HUES6 (cell line): Measurements from ENCODE around the gene PELI3.
"Not testable (repeated sequence)": the region's sequence is repeated elsewhere in the genome, so short reads cannot be mapped to it uniquely, and the experiment has no call there.

ENCODE experiments used
- H3K27ac ChIP-seq: 2 replicates; pipeline ENCODE4 v1.7.0; 2013; ENCODE audit warnings: low read depth, mild to moderate bottlenecking, low read length, inconsistent platforms
- H3K27me3 ChIP-seq: 2 replicates; pipeline ENCODE4 v1.6.1; 2013; ENCODE audit warnings: low read length; ENCODE audit not compliant: control insufficient read depth, insufficient read depth
- H3K36me3 ChIP-seq: 2 replicates; pipeline ENCODE4 v1.6.1; 2013; ENCODE audit warnings: low read length; ENCODE audit not compliant: control insufficient read depth, insufficient read depth
- H3K4me1 ChIP-seq: 2 replicates; pipeline ENCODE4 v1.6.1; 2013; ENCODE audit warnings: low read length; ENCODE audit not compliant: control insufficient read depth, insufficient read depth
- H3K4me3 ChIP-seq: 2 replicates; pipeline ENCODE4 v1.5.1; 2013; ENCODE audit warnings: low read depth, low read length
- H3K9ac ChIP-seq: one replicate; pipeline ENCODE4 v1.6.1; 2013; ENCODE audit warnings: mild to moderate bottlenecking, low read length
- H3K9me3 ChIP-seq: 2 replicates; pipeline ENCODE4 v1.6.1; 2013; ENCODE audit warnings: low read depth, low read length; ENCODE audit not compliant: control insufficient read depth, insufficient read depth

Gene PELI3

GRCh38 chr11:66448523-66448922 lies 18.2 kb upstream of the PELI3 start:
- Histone ChIP-seq H3K9ac (no peak overlapping the region), H3K4me1 (no peaks in the 10 kb centered on the region; the same call in 1 of the 2 replicates), H3K36me3 (no peaks in the 10 kb centered on the region), H3K9me3 (peaks cover 10% of the 10 kb centered on the region; the same call in 1 of the 2 replicates), H3K27me3 (peaks cover 3% of the 10 kb centered on the region; the same call in 1 of the 2 replicates), H3K4me3 (no peak overlapping the region), H3K27ac (no peak overlapping the region)

DNA sequence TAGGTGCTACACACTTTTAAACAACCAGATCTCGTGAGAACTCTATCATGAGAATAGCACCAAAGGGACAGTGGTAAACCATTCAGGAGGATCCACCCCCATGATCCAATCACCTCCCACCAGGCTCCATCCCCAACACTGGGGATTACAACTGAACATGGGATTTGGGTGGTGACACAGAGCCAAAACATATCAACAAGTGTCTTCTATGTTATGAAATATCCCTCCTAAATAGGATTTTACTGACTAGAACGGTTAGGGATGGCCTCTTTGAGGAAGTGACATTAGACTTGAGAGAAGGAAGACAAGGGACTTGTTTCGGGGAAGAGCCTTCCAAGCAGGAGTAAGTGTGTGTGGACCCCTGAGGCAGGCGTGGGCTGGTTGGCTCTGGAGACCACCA lies 16.1 kb upstream of the PELI3 start:
- H3K4me3 ChIP-seq: no peak overlapping the region
- H3K9ac ChIP-seq: no peak overlapping the region
- no peaks in the 10 kb centered on the region; the same call in 1 of the 2 replicates for H3K4me1 ChIP-seq
- H3K27ac ChIP-seq: no peak overlapping the region
- H3K9me3 ChIP-seq: peaks cover 6% of the 10 kb centered on the region; the same call in 1 of the 2 replicates
- H3K36me3 ChIP-seq: no peaks in the 10 kb centered on the region
- H3K27me3 ChIP-seq: peaks cover 3% of the 10 kb centered on the region; the same call in 1 of the 2 replicates

- Histone ChIP-seq H3K4me3 (no peak overlapping the region), H3K27me3 (peaks cover 3% of the 10 kb centered on the region; the same call in 1 of the 2 replicates), H3K27ac (no peak overlapping the region), H3K4me1 (no peaks in the 10 kb centered on the region), H3K36me3 (no peaks in the 10 kb centered on the region), H3K9me3 (peaks cover 6% of the 10 kb centered on the region; the same call in 1 of the 2 replicates), H3K9ac (no peak overlapping the region)
Observed at GRCh38 chr11:66451663-66452062, 15.0 kb upstream of the PELI3 start.

GRCh38 chr11:66454247-66454646 lies 12.5 kb upstream of the PELI3 start:
- H3K9me3 ChIP-seq: peaks cover 6% of the 10 kb centered on the region; the same call in 1 of the 2 replicates
- H3K4me1 ChIP-seq: no peaks in the 10 kb centered on the region
- H3K27me3 ChIP-seq: peaks cover 3% of the 10 kb centered on the region; the same call in 1 of the 2 replicates
- H3K27ac ChIP-seq: no peak overlapping the region
- no peak overlapping the region for H3K4me3 ChIP-seq
- no peaks in the 10 kb centered on the region for H3K36me3 ChIP-seq
- H3K9ac ChIP-seq: no peak overlapping the region

- H3K4me1 ChIP-seq: no peaks in the 10 kb centered on the region
- H3K36me3 ChIP-seq: no peaks in the 10 kb centered on the region
- H3K27me3 ChIP-seq: peaks cover 3% of the 10 kb centered on the region; the same call in 1 of the 2 replicates
- no peak overlapping the region for H3K4me3 ChIP-seq
- no peak overlapping the region for H3K9ac ChIP-seq
- H3K27ac ChIP-seq: no peak overlapping the region
- H3K9me3 ChIP-seq: peaks cover 6% of the 10 kb centered on the region; the same call in 1 of the 2 replicates
Observed at GRCh38 chr11:66454828-66455227, 11.9 kb upstream of the PELI3 start.

- H3K27me3 ChIP-seq: no peaks in the 10 kb centered on the region; the same call in 1 of the 2 replicates
- no peaks in the 10 kb centered on the region for H3K4me1 ChIP-seq
- no peak overlapping the region for H3K9ac ChIP-seq
- H3K27ac ChIP-seq: no peak overlapping the region
- no peak overlapping the region for H3K4me3 ChIP-seq
- H3K36me3 ChIP-seq: no peaks in the 10 kb centered on the region
- H3K9me3 ChIP-seq: peaks cover 13% of the 10 kb centered on the region
Observed at GRCh38 chr11:66457826-66458225, 8.9 kb upstream of the PELI3 start.

DNA sequence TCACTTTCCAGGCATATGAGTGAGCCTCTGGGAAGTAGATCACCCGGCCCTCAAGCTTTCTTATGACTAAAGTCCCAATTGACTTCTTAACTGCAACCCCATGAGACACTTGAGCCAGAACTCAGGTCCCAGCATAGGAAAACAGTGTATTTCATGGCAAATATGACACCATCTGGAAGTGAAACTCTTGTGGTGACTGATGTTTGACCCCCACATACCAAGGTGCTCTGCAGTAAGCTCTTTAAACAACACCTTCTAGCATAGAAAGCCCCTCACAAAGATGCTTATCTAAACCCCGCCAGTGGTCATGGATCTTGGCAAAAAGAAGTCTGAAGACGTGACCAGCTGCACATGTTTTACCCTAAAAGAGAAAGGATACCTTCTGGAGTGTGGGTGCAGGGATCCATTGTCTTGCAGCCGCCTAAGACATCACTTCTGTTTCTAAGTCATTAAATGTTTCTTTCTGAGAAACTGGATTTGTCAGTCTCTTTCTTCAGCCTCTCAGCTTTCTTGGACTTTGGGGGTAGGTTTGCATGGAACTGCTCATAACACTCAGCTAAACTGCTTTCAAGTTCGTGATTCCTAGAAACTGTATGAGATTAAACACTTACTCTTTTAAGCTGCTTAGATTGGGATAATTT lies 7.4 kb upstream of the PELI3 start:
- Histone ChIP-seq H3K4me3 (no peak overlapping the region), H3K27me3 (no peaks in the 10 kb centered on the region; the same call in 1 of the 2 replicates), H3K9me3 (peaks cover 14% of the 10 kb centered on the region), H3K4me1 (no peaks in the 10 kb centered on the region), H3K27ac (no peak overlapping the region), H3K9ac (no peak overlapping the region), H3K36me3 (no peaks in the 10 kb centered on the region)

DNA sequence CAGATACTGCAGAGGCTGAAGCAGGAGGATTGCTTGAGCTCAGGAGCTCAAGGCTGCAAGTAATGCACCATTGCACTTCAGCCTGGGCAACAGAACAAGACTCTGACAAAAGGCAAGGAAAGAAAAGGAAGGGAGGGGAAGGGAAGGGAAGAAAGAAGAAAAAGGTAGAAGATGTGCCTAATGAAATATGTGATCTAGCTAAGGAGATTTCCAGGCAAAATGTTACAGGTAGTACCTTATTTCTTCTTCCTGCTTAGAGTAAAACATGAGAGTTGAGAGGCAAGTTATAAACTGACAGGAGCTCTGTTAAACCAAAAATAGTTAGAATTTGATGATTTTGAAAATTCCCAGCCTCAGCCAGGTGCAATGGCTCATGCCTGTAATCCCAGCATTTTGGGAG lies 4.7 kb upstream of the PELI3 start:
- no peak overlapping the region for H3K4me3 ChIP-seq
- H3K27ac ChIP-seq: no peak overlapping the region
- H3K4me1 ChIP-seq: peaks cover 9% of the 10 kb centered on the region
- H3K27me3 ChIP-seq: no peaks in the 10 kb centered on the region
- H3K9ac ChIP-seq: no peak overlapping the region
- no peaks in the 10 kb centered on the region for H3K36me3 ChIP-seq
- peaks cover 14% of the 10 kb centered on the region for H3K9me3 ChIP-seq

DNA sequence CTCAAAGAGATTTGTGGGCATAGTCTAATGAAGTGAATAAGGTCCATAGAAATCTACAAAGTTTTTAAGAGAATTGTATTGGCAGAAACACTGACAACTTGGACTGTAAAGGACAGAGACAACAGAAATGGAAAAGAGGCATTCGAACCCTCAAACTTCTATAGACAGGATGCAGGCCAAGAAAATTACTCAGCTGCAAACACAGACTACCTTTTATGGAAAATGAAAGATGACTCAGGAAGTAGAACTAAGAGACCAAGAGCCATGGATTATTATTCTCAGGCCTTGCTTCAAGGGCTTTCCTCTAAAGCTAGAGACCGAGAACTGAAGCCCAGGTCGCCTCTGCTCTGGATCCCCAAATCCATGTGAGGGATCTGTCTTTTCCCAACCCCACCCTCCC lies 3.8 kb upstream of the PELI3 start:
- no peak overlapping the region for H3K27ac ChIP-seq
- peaks cover 14% of the 10 kb centered on the region for H3K9me3 ChIP-seq
- peaks cover 16% of the 10 kb centered on the region for H3K4me1 ChIP-seq
- no peak overlapping the region for H3K9ac ChIP-seq
- no peak overlapping the region for H3K4me3 ChIP-seq
- no peaks in the 10 kb centered on the region for H3K27me3 ChIP-seq
- H3K36me3 ChIP-seq: no peaks in the 10 kb centered on the region

DNA sequence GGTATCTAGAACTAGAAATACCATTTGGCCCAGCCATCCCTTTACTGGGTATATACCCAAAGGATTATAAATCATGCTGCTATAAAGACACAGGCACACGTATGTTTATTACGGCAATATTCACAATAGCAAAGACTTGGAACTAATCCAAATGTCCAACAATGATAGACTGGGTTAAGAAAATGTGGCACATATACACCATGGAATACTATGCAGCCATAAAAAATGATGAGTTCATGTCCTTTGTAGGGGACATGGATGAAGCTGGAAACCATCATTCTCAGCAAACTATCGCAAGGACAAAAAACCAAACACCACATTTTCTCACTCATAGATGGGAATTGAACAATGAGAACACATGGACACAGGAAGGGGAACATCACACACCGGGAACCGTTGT lies 2.6 kb upstream of the PELI3 start:
- H3K27ac ChIP-seq, H3K9ac ChIP-seq, H3K36me3 ChIP-seq, H3K4me3 ChIP-seq, H3K27me3 ChIP-seq: not testable (repeated sequence)
- Histone ChIP-seq H3K9me3 (peaks cover 14% of the 10 kb centered on the region), H3K4me1 (peaks cover 23% of the 10 kb centered on the region)

DNA sequence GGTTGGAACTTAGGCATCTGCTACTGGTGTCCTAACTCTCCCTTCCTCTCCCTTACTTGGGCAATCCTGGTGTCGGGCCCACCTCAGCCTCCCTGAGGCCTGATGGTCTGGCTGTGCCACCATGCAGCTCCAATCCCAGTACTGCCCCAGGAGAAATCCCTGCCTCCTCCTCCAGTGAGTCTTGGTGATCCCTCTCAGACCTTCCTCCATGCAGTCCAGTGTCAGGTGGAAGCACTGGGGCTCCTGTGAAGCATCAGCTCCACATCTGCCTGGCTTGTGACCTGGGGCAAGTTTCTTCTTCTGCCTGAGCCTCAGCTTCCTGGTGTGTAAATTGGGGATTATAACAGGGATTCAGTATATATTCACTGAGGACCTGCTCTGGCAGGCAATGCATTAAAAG lies 1.8 kb upstream of the PELI3 start:
- H3K4me1 ChIP-seq: peaks cover 28% of the 10 kb centered on the region
- peaks cover 14% of the 10 kb centered on the region for H3K9me3 ChIP-seq
- no peaks in the 10 kb centered on the region for H3K27me3 ChIP-seq
- no peaks in the 10 kb centered on the region for H3K36me3 ChIP-seq
- no peak overlapping the region for H3K4me3 ChIP-seq
- no peak overlapping the region for H3K27ac ChIP-seq
- H3K9ac ChIP-seq: no peak overlapping the region
